ENCODE data around the gene CAB39.

- TF ChIP-seq CTCF (IDR thresholded peaks at IDR 0.05; ENCODE audit: borderline replicate concordance, extremely low read depth, low read length, poor library complexity, severe bottlenecking) = no peak
- TF ChIP-seq EZH2 (IDR thresholded peaks at IDR 0.05; ENCODE audit: borderline replicate concordance, low read depth, low read length, severe bottlenecking) = no peak
These were observed 55.3 kb downstream of the CAB39 start for GRCh38 chr2:230767862-230768388.
